GM18498 (cell line): Measurements from ENCODE around the gene TRIM14.
"Not testable (repeated sequence)": the region's sequence is repeated elsewhere in the genome, so short reads cannot be mapped to it uniquely, and the experiment has no call there.

Experiments
- ATAC-seq: cut with Tn5 transposase; IDR thresholded peaks from one replicate; pipeline ENCODE4 v1.9.1; 2021; ENCODE audit warnings: mild to moderate bottlenecking, moderate library complexity; ENCODE audit not compliant: unreplicated experiment

TRIM14 gene

GRCh38 chr9:98142182-98142907, 23.3 kb upstream of the TRIM14 start:
- no peak for ATAC-seq

- ATAC-seq = no peak
Measured at GRCh38 chr9:98140503-98140902, 21.5 kb upstream of the TRIM14 start.

GRCh38 chr9:98136489-98136888, 17.5 kb upstream of the TRIM14 start:
- no peak for ATAC-seq

- ATAC-seq = no peak
Measured at GRCh38 chr9:98135938-98136337, 16.9 kb upstream of the TRIM14 start.

- no peak for ATAC-seq
Measured at GRCh38 chr9:98135558-98135934, 16.5 kb upstream of the TRIM14 start.

GRCh38 chr9:98134702-98135557, 15.9 kb upstream of the TRIM14 start:
- ATAC-seq = no peak

GRCh38 chr9:98132806-98133631, 14.0 kb upstream of the TRIM14 start:
- no peak for ATAC-seq

GRCh38 chr9:98132158-98132557, 13.1 kb upstream of the TRIM14 start:
- no peak for ATAC-seq

GRCh38 chr9:98130576-98131228, 11.7 kb upstream of the TRIM14 start:
- no peak for ATAC-seq

GRCh38 chr9:98130060-98130459, 11.0 kb upstream of the TRIM14 start:
- ATAC-seq = not testable (repeated sequence)

GRCh38 chr9:98129451-98129881, 10.4 kb upstream of the TRIM14 start:
- no peak for ATAC-seq

GRCh38 chr9:98128316-98128715, 9.3 kb upstream of the TRIM14 start:
- no peak for ATAC-seq

- ATAC-seq = no peak
Measured at GRCh38 chr9:98127226-98127625, 8.2 kb upstream of the TRIM14 start.

- ATAC-seq = no peak
Measured at GRCh38 chr9:98124637-98125426, 5.8 kb upstream of the TRIM14 start.

GRCh38 chr9:98124091-98124490, 5.1 kb upstream of the TRIM14 start:
- not testable (repeated sequence) for ATAC-seq

- ATAC-seq = no peak
Measured at GRCh38 chr9:98121058-98121457, 2.0 kb upstream of the TRIM14 start.

GRCh38 chr9:98120476-98120875, 1.5 kb upstream of the TRIM14 start:
- no peak for ATAC-seq

GRCh38 chr9:98117984-98118639, 910 bp downstream of the TRIM14 start:
- ATAC-seq = peak; percentile 28

GRCh38 chr9:98117097-98117496, 1.9 kb downstream of the TRIM14 start:
- ATAC-seq = not testable (repeated sequence)
